IMR-90 (cell line): ENCODE measurements around the gene AHCYL1. TPM values are rescaled to one million over a fixed set of nuclear protein-coding genes. Genes with fewer than 3 reads are reported as not detected.

Experiments
- ATAC-seq: fragments of 200-7000 bp; cut with Tn5 transposase; 2 replicates; pipeline ENCODE4 v1.9.1; 2020; ENCODE audit warnings: low read depth, mild to moderate bottlenecking, moderate library complexity
- BruUV-seq: library from RNA; stranded (reverse); fragments of 400-500 nt; replicated peaks from 2 replicates; lab custom pipeline; 2021; lab: Mats Ljungman, UMichigan
- CTCF ChIA-PET: fragments of 300-600 bp; formaldehyde crosslinking; extraction: SDS; loops from one replicate; lab custom pipeline; 2021; ENCODE audit warnings: antibody characterized with exemption; lab: Yijun Ruan, JAX
- POLR2A ChIA-PET: fragments of 300-600 bp; sonication (Branson Sonifier 250); formaldehyde crosslinking; loops from one replicate; lab custom pipeline; 2022; ENCODE audit warnings: antibody characterized with exemption; ENCODE audit not compliant: unreplicated experiment; lab: Charles Lee
- DNase-seq: peaks from one replicate; pipeline ENCODE4 v3.0.0; 2013
- H2AFZ ChIP-seq: replicated peaks from 2 replicates; pipeline ENCODE3; 2013; ENCODE audit warnings: low read length, mild to moderate bottlenecking; ENCODE audit not compliant: poor library complexity
- H2AK5ac ChIP-seq: 2 replicates; pipeline ENCODE4 v1.6.1; 2013; ENCODE audit warnings: low read depth, low read length, inconsistent platforms
- H2AK9ac ChIP-seq: replicated peaks from 2 replicates; pipeline ENCODE3; 2013; ENCODE audit warnings: mild to moderate bottlenecking, low read depth, low read length, moderate library complexity; ENCODE audit not compliant: poor library complexity
- H2BK120ac ChIP-seq: 2 replicates; pipeline ENCODE4 v1.6.1; 2013; ENCODE audit warnings: low read depth, low read length, inconsistent platforms
- H2BK15ac ChIP-seq: 3 replicates; pipeline ENCODE4 v1.6.1; 2013; ENCODE audit warnings: low read depth, low read length, inconsistent platforms
- H2BK20ac ChIP-seq: 2 replicates; pipeline ENCODE4 v1.6.1; 2013; ENCODE audit warnings: low read depth, mild to moderate bottlenecking, inconsistent platforms, low read length, moderate library complexity
- H2BK5ac ChIP-seq: 2 replicates; pipeline ENCODE4 v1.6.1; 2013; ENCODE audit warnings: mild to moderate bottlenecking, low read depth, low read length, inconsistent platforms; ENCODE audit not compliant: poor library complexity, severe bottlenecking
- H3K14ac ChIP-seq: replicated peaks from 2 replicates; pipeline ENCODE4 v1.6.1; 2013; ENCODE audit warnings: low read depth, low read length, inconsistent platforms
- H3K18ac ChIP-seq: 2 replicates; pipeline ENCODE4 v1.6.1; 2013; ENCODE audit warnings: low read depth, low read length, control low read depth
- H3K23ac ChIP-seq: 2 replicates; pipeline ENCODE4 v1.6.1; 2013; ENCODE audit warnings: low read depth, low read length, inconsistent platforms
- H3K27ac ChIP-seq: 2 replicates; pipeline ENCODE4 v1.5.1; 2013; ENCODE audit warnings: mild to moderate bottlenecking, control low read depth, low read length; ENCODE audit not compliant: insufficient read depth
- H3K27me3 ChIP-seq: 2 replicates; pipeline ENCODE4 v1.6.1; 2013; ENCODE audit warnings: low read length; ENCODE audit not compliant: control insufficient read depth, insufficient read depth
- H3K36me3 ChIP-seq: 2 replicates; pipeline ENCODE4 v1.6.1; 2013; ENCODE audit warnings: low read length, mixed read lengths; ENCODE audit not compliant: control insufficient read depth, insufficient read depth
- H3K4ac ChIP-seq: 2 replicates; pipeline ENCODE4 v1.6.1; 2013; ENCODE audit warnings: low read depth, low read length, inconsistent platforms
- H3K4me1 ChIP-seq: 2 replicates; pipeline ENCODE4 v1.6.1; 2013; ENCODE audit warnings: low read length, mixed read lengths; ENCODE audit not compliant: control insufficient read depth, insufficient read depth
- H3K4me2 ChIP-seq: 2 replicates; pipeline ENCODE4 v1.6.1; 2013; ENCODE audit warnings: low read depth, mild to moderate bottlenecking, control low read depth, low read length, moderate library complexity
- H3K4me3 ChIP-seq: 2 replicates; pipeline ENCODE4 v1.5.1; 2013; ENCODE audit warnings: low read depth, mild to moderate bottlenecking, control low read depth, low read length, moderate library complexity; ENCODE audit not compliant: insufficient read depth
- H3K56ac ChIP-seq: 2 replicates; pipeline ENCODE4 v1.6.1; 2013; ENCODE audit warnings: low read length, inconsistent platforms; ENCODE audit not compliant: insufficient read depth; ENCODE audit errors: extremely low read depth
- H3K79me1 ChIP-seq, 2 experiments: 2 replicates each; pipeline ENCODE4 v1.6.1; 2013; ENCODE audit warnings: low read length in 2 of 2, inconsistent platforms in 1 of 2, low read depth in 1 of 2
- H3K9ac ChIP-seq: 2 replicates; pipeline ENCODE4 v1.6.1; 2013; ENCODE audit warnings: low read depth, low read length, control low read depth
- H3K9me1 ChIP-seq: 2 replicates; pipeline ENCODE4 v1.6.1; 2013; ENCODE audit warnings: low read length, inconsistent platforms; ENCODE audit not compliant: insufficient read depth
- H3K9me3 ChIP-seq: 2 replicates; pipeline ENCODE4 v1.6.1; 2013; ENCODE audit warnings: low read length; ENCODE audit not compliant: control insufficient read depth, insufficient read depth
- H4K20me1 ChIP-seq: 2 replicates; pipeline ENCODE4 v1.6.1; 2013; ENCODE audit warnings: low read length, inconsistent platforms; ENCODE audit not compliant: insufficient read depth
- H4K5ac ChIP-seq: 2 replicates; pipeline ENCODE4 v1.6.1; 2013; ENCODE audit warnings: mild to moderate bottlenecking, low read depth, low read length, control low read depth
- H4K8ac ChIP-seq, 2 experiments: 2 replicates each; pipeline ENCODE4 v1.6.1; 2013; ENCODE audit warnings: low read depth in 2 of 2, low read length in 2 of 2, control low read depth in 1 of 2, inconsistent platforms in 1 of 2
- H4K91ac ChIP-seq: 2 replicates; pipeline ENCODE4 v1.6.1; 2013; ENCODE audit warnings: low read depth, low read length, inconsistent platforms; ENCODE audit not compliant: insufficient read depth
- BHLHE40 ChIP-seq: fragments of 150-350 bp; IDR thresholded peaks from 2 replicates; pipeline ENCODE4 v1.6.1; 2016; ENCODE audit warnings: mild to moderate bottlenecking, low read depth, low read length
- CEBPB ChIP-seq: IDR thresholded peaks from 2 replicates; pipeline ENCODE4 v1.6.1; 2012; ENCODE audit warnings: low read depth, low read length, improper control_type of control experiment
- CHD1 ChIP-seq: IDR thresholded peaks from 2 replicates; pipeline ENCODE4 v1.6.1; 2012; ENCODE audit warnings: low read depth, low read length, improper control_type of control experiment
- CTCF ChIP-seq: conservative IDR thresholded peaks from 2 replicates; pipeline ENCODE4 v1.5.1; 2012; ENCODE audit warnings: mild to moderate bottlenecking, low read depth, low read length, improper control_type of control experiment
- ELK1 ChIP-seq: fragments of 150-350 bp; IDR thresholded peaks from 2 replicates; pipeline ENCODE4 v1.6.1; 2016; ENCODE audit warnings: low read depth, mild to moderate bottlenecking, low read length, moderate library complexity, borderline replicate concordance
- FOS ChIP-seq: fragments of 150-350 bp; IDR thresholded peaks from 2 replicates; pipeline ENCODE4 v1.6.1; 2016; ENCODE audit warnings: low read depth, low read length
- MAFK ChIP-seq: IDR thresholded peaks from 2 replicates; pipeline ENCODE4 v1.6.1; 2012; ENCODE audit warnings: low read depth, low read length, improper control_type of control experiment
- MAZ ChIP-seq: IDR thresholded peaks from 2 replicates; pipeline ENCODE4 v1.6.1; 2012; ENCODE audit warnings: low read depth, mild to moderate bottlenecking, low read length, improper control_type of control experiment, moderate library complexity, borderline replicate concordance
- MXI1 ChIP-seq: IDR thresholded peaks from 2 replicates; pipeline ENCODE4 v1.6.1; 2012; ENCODE audit warnings: low read depth, mild to moderate bottlenecking, low read length, moderate library complexity, borderline replicate concordance
- NFE2L2 ChIP-seq: fragments of 150-350 bp; IDR thresholded peaks from 2 replicates; pipeline ENCODE4 v1.6.1; 2016; ENCODE audit warnings: low read depth, mild to moderate bottlenecking, low read length
- POLR2A ChIP-seq: IDR thresholded peaks from 2 replicates; pipeline ENCODE4 v1.6.1; 2012; ENCODE audit warnings: mild to moderate bottlenecking, low read depth, low read length
- RAD21 ChIP-seq: IDR thresholded peaks from 2 replicates; pipeline ENCODE4 v1.6.1; 2012; ENCODE audit warnings: low read length, improper control_type of control experiment
- RCOR1 ChIP-seq: IDR thresholded peaks from 2 replicates; pipeline ENCODE4 v1.6.1; 2012; ENCODE audit warnings: mild to moderate bottlenecking, low read length, improper control_type of control experiment; ENCODE audit not compliant: insufficient replicate concordance
- RFX5 ChIP-seq: IDR thresholded peaks from 2 replicates; pipeline ENCODE4 v1.8.0; 2012; ENCODE audit warnings: low read depth, mild to moderate bottlenecking, low read length, moderate library complexity
- SMC3 ChIP-seq: fragments of 150-350 bp; IDR thresholded peaks from 2 replicates; pipeline ENCODE4 v1.6.1; 2016; ENCODE audit warnings: low read depth, mild to moderate bottlenecking, antibody characterized with exemption, low read length, moderate library complexity
- USF2 ChIP-seq: fragments of 150-350 bp; IDR thresholded peaks from 2 replicates; pipeline ENCODE4 v1.6.1; 2017; ENCODE audit warnings: mild to moderate bottlenecking, antibody characterized with exemption, low read length, low read depth
- WGBS, 2 experiments: methylation state at CpG; one replicate each; pipeline versions ENCODE4 v1.1.5 to v1.1.7; 2013; ENCODE audit warnings: missing lambda C conversion rate in 2 of 2; ENCODE audit not compliant: insufficient read length in 1 of 2; ENCODE audit errors: extremely low coverage in 2 of 2; 5-methylcytosine and 5-hydroxymethylcytosine counted together
- dilution Hi-C: fragments of 300-500 bp; cut with HindIII; formaldehyde crosslinking; loops from one replicate; pipeline ENCODE4 v1.14.3; 2018; ENCODE audit warnings: low sequenced_read_pairs; ENCODE audit not compliant: unreplicated experiment
- in situ Hi-C: fragments of 300-500 bp; cut with MboI; formaldehyde crosslinking; loops from 3 replicates; pipeline ENCODE4 v1.14.3; 2019; ENCODE audit warnings: low sequenced_read_pairs, inconsistent platforms, mixed read lengths
- intact Hi-C: fragments of 100-400 bp; cut with micrococcal nuclease; formaldehyde crosslinking; loops from 2 replicates; pipeline ENCODE4 v1.10.0; 2022
- polyA plus RNA-seq, 3 experiments: library from polyadenylated mRNA; depleted of rRNA; stranded (reverse); fragments of >200 nt; gene quantifications; 2 replicates each; pipeline ENCODE4 v1.2.3, GENCODE V29; 2012; ENCODE audit warnings: low replicate concordance in 1 of 3
- total RNA-seq: library from RNA; depleted of rRNA; stranded (reverse); fragments of >200 nt; gene quantifications from 2 replicates; pipeline ENCODE4 v1.2.3, GENCODE V29; 2012

AHCYL1 gene
- total and polyA plus RNA-seq, 2 of the 4 experiments (the other 2 are of a cell fraction) = 75.1 to 76.0 TPM

GRCh38 chr1:110070282-110070669 lies 85.7 kb downstream of the AHCYL1 start:
- CTCF ChIA-PET = no interaction called here
- Histone ChIP-seq H3K27ac (no peak overlapping the region), H4K8ac (no peak overlapping the region), H2BK15ac (no peak overlapping the region), H2BK20ac (no peak overlapping the region), H3K4me3 (no peak overlapping the region), H3K9me3 (peaks cover 24% of the 10 kb centered on the region), H2BK5ac (no peak overlapping the region), H3K9ac (no peak overlapping the region), H3K56ac (no peak overlapping the region), H4K91ac (no peak overlapping the region), H3K36me3 (no peaks in the 10 kb centered on the region), H4K5ac (no peak overlapping the region), H3K4me1 (no peaks in the 10 kb centered on the region; the same call in 1 of the 2 replicates), H3K23ac (no peak overlapping the region), H2BK120ac (no peak overlapping the region), H4K20me1 (peaks cover 21% of the 10 kb centered on the region; the same call in 1 of the 2 replicates), H3K27me3 (peaks cover 88% of the 10 kb centered on the region), H3K79me1 (no peaks in the 10 kb centered on the region), H2AFZ (no peak overlapping the region), H3K4me2 (no peak overlapping the region), H3K9me1 (no peaks in the 10 kb centered on the region), H3K14ac (no peak overlapping the region), H3K18ac (no peak overlapping the region), H2AK5ac (no peak overlapping the region), H2AK9ac (no peak overlapping the region), H3K4ac (no peak overlapping the region)
- POLR2A ChIA-PET = no interaction called here
- no peak for ATAC-seq
- dilution Hi-C loops = no loop called here
- TF ChIP-seq FOS (no peak), RAD21 (no peak), MXI1 (no peak), USF2 (no peak), RFX5 (no peak), MAFK (no peak), POLR2A (no peak), MAZ (no peak), CTCF (no peak), NFE2L2 (no peak), ELK1 (no peak), CHD1 (no peak), SMC3 (no peak), BHLHE40 (no peak), CEBPB (no peak), RCOR1 (no peak)
- DNase-seq = no peak
- in situ Hi-C loops = no loop called here
- intact Hi-C loops = no loop called here
- BruUV-seq = no TSS peak
- WGBS, 2 experiments = 15% methylated on average over 15 of the region's 52 CpGs; no CpG with 5 or more reads in 1 of the 2 experiments
